Endothelial cell of umbilical vein (primary cell): ENCODE data around the gene RBPJL. TPM values are rescaled to one million over a fixed set of nuclear protein-coding genes. Genes with fewer than 3 reads are reported as not detected.
A peak's percentile ranks its signal among the peaks of the same experiment; 100 is the strongest.

ENCODE experiments used
- BruUV-seq: library from RNA; stranded (reverse); fragments of 400-500 nt; replicated peaks from 2 replicates; lab custom pipeline; 2021; lab: Mats Ljungman, UMichigan
- CTCF ChIA-PET: fragments of 300-600, 350-600 bp; sonication (Branson Sonifier 250); formaldehyde crosslinking; loops from one replicate; lab custom pipeline; 2021; ENCODE audit warnings: antibody characterized with exemption, inconsistent platforms; lab: Charles Lee
- POLR2A ChIA-PET: fragments of 300-600, 350-600 bp; sonication (Branson Sonifier 250); formaldehyde crosslinking; loops from one replicate; lab custom pipeline; 2021; ENCODE audit warnings: antibody characterized with exemption, inconsistent platforms; lab: Charles Lee
- DNase-seq: peaks from one replicate; pipeline ENCODE4 v3.0.0-alpha.2; 2011; ENCODE audit warnings: low read depth, low spot score
- FAIRE-seq: peaks from 2 replicates; lab custom pipeline; 2011; peaks lifted over from hg19 to GRCh38; lab: Jason Lieb, UNC
- H2AFZ ChIP-seq: 2 replicates; pipeline ENCODE4 v1.6.0; 2012; ENCODE audit warnings: low read depth, low read length, control low read depth, inconsistent platforms
- H3K27ac ChIP-seq: 2 replicates; pipeline ENCODE4 v1.5.1; 2011; ENCODE audit warnings: low read depth, mild to moderate bottlenecking, control low read depth, low read length, moderate library complexity; ENCODE audit not compliant: insufficient read depth
- H3K27me3 ChIP-seq, 2 experiments: 2 replicates each; pipeline versions ENCODE4 v1.6.0 to v1.6.1; 2011; ENCODE audit warnings: low read length in 2 of 2, mixed read lengths in 1 of 2; ENCODE audit not compliant: control insufficient read depth in 2 of 2, insufficient read depth in 2 of 2
- H3K36me3 ChIP-seq, 2 experiments: 2 replicates in 1 of 2; 3 replicates in 1 of 2; pipeline ENCODE4 v1.5.1; 2011; ENCODE audit warnings: low read length in 2 of 2, mild to moderate bottlenecking in 1 of 2, moderate library complexity in 1 of 2; ENCODE audit not compliant: control insufficient read depth in 2 of 2, insufficient read depth in 2 of 2; ENCODE audit errors: extremely low read depth in 1 of 2
- H3K4me1 ChIP-seq: 3 replicates; pipeline ENCODE4 v1.5.1; 2011; ENCODE audit warnings: mild to moderate bottlenecking, low read length; ENCODE audit not compliant: control insufficient read depth, insufficient read depth; ENCODE audit errors: extremely low read depth
- H3K4me2 ChIP-seq: 2 replicates; pipeline ENCODE4 v1.6.1; 2011; ENCODE audit warnings: low read length, control low read depth, mixed read lengths; ENCODE audit not compliant: insufficient read depth
- H3K4me3 ChIP-seq, 3 experiments: fragments of 200-600 bp in 1 of 3; sonication (generic), shearing (Covaris generic) in 1 of 3; replicated peaks in 1 of 3; 2 replicates each; pipeline ENCODE4 v1.5.1; 2011 to 2016; ENCODE audit warnings: control low read depth in 3 of 3, low read length in 3 of 3, mild to moderate bottlenecking in 2 of 3, inconsistent platforms in 1 of 3, low read depth in 1 of 3, moderate library complexity in 1 of 3; ENCODE audit not compliant: insufficient read depth in 1 of 3
- H3K79me2 ChIP-seq: 2 replicates; pipeline ENCODE4 v1.6.0; 2012; ENCODE audit warnings: low read length, inconsistent platforms; ENCODE audit not compliant: control insufficient read depth, insufficient read depth
- H3K9ac ChIP-seq: replicated peaks from 2 replicates; pipeline ENCODE3; 2011; ENCODE audit warnings: low read length, control low read depth; ENCODE audit not compliant: insufficient read depth; ENCODE audit errors: extremely low read depth
- H3K9me1 ChIP-seq: replicated peaks from 3 replicates; pipeline ENCODE4 v1.6.0; 2011; ENCODE audit warnings: mild to moderate bottlenecking, low read length; ENCODE audit not compliant: control insufficient read depth, insufficient read depth; ENCODE audit errors: extremely low read depth
- H3K9me3 ChIP-seq: replicated peaks from 2 replicates; pipeline ENCODE4 v1.5.1; 2012; ENCODE audit warnings: low read length, inconsistent platforms; ENCODE audit not compliant: control insufficient read depth, insufficient read depth
- H4K20me1 ChIP-seq: replicated peaks from 2 replicates; pipeline ENCODE3; 2011; ENCODE audit warnings: mild to moderate bottlenecking, low read length; ENCODE audit not compliant: control insufficient read depth, insufficient read depth; ENCODE audit errors: extremely low read depth
- EZH2 ChIP-seq: IDR thresholded peaks from 2 replicates; pipeline ENCODE4 v1.6.1; 2012; ENCODE audit warnings: borderline replicate concordance, low read depth, mild to moderate bottlenecking, moderate library complexity, low read length, inconsistent platforms; ENCODE audit not compliant: severe bottlenecking
- FOS ChIP-seq: IDR thresholded peaks from 2 replicates; pipeline ENCODE4 v1.6.1; 2011; ENCODE audit warnings: mild to moderate bottlenecking, low read length, moderate library complexity, borderline replicate concordance; ENCODE audit not compliant: insufficient read depth
- GATA2 ChIP-seq: IDR thresholded peaks from 2 replicates; pipeline ENCODE4 v1.7.0; 2011; ENCODE audit warnings: low read depth, mild to moderate bottlenecking, moderate library complexity, mixed read lengths, low read length; ENCODE audit not compliant: insufficient read length, insufficient read depth
- JUN ChIP-seq: IDR thresholded peaks from 2 replicates; pipeline ENCODE4 v1.6.1; 2011; ENCODE audit warnings: borderline replicate concordance, low read depth; ENCODE audit not compliant: insufficient read length, insufficient read depth
- MAX ChIP-seq: IDR thresholded peaks from 2 replicates; pipeline ENCODE4 v1.6.1; 2011; ENCODE audit not compliant: insufficient read depth, insufficient read length
- MYC ChIP-seq: IDR thresholded peaks from one replicate; pipeline ENCODE4 v1.6.1; 2011; ENCODE audit warnings: mild to moderate bottlenecking, low read depth, low read length
- POLR2A ChIP-seq: IDR thresholded peaks from 2 replicates; pipeline ENCODE4 v1.6.1; 2012; ENCODE audit warnings: low read depth, mild to moderate bottlenecking, control low read depth, low read length
- POLR2AphosphoS5 ChIP-seq: IDR thresholded peaks from 2 replicates; pipeline ENCODE4 v1.6.1; 2012; ENCODE audit warnings: low read depth, mild to moderate bottlenecking, control low read depth, low read length, moderate library complexity; ENCODE audit not compliant: insufficient read depth
- dilution Hi-C: fragments of 300-500 bp; cut with MboI; formaldehyde crosslinking; loops from one replicate; pipeline ENCODE4 v1.15.0; 2019; ENCODE audit warnings: low sequenced_read_pairs; ENCODE audit not compliant: extremely low pct_ligation_motif_present
- intact Hi-C: fragments of 100-400 bp; cut with micrococcal nuclease; formaldehyde crosslinking; loops from one replicate; pipeline ENCODE4 v1.10.0; 2022
- polyA plus RNA-seq, 4 experiments: library from polyadenylated mRNA; depleted of rRNA in 3 of 4; stranded (reverse) in 3 of 4; unstranded in 1 of 4; fragments of >200 nt; gene quantifications; 2 replicates each; pipeline versions ENCODE4 v1.2.1 to v1.2.3, GENCODE V29; 2011 to 2012; ENCODE audit warnings: missing spikeins in 1 of 4
- total RNA-seq: library from RNA; stranded (reverse); gene quantifications from 2 replicates; pipeline ENCODE4 v1.2.3, GENCODE V29; 2021
- TF ChIP-seq, protein P1 (sequence below), 2 donors: IDR thresholded peaks; 1 replicate in 1 of 2; 2 replicates in 1 of 2; pipeline ENCODE4 v1.5.1; 2011; ENCODE audit warnings: low read length in 2 of 2, mild to moderate bottlenecking in 2 of 2, moderate library complexity in 2 of 2, control low read depth in 1 of 2, inconsistent platforms in 1 of 2, low read depth in 1 of 2; ENCODE audit not compliant: insufficient read depth in 1 of 2; ENCODE audit errors: extremely low read depth in 1 of 2

RBPJL gene
- total and polyA plus RNA-seq, 2 donors (not counting 3 experiments of a cell fraction or from before 2014, with no cell fraction given) = not detected

GRCh38 chr20:45316150-45317080 lies 9.8 kb downstream of the RBPJL start:
- Histone ChIP-seq H3K9me1 (no peaks in the 10 kb centered on the region), H3K27ac (no peak overlapping the region), H3K36me3 (no peaks in the 10 kb centered on the region), H4K20me1 (no peaks in the 10 kb centered on the region), H3K9me3 (no peaks in the 10 kb centered on the region), H2AFZ (no peak overlapping the region), H3K4me3 (no peak overlapping the region), H3K79me2 (no peaks in the 10 kb centered on the region), H3K9ac (no peak overlapping the region), H3K4me1 (no peaks in the 10 kb centered on the region), H3K4me2 (no peak overlapping the region), H3K27me3 (peaks cover 23 to 24% of the 10 kb centered on the region in 2 experiments)
- BruUV-seq = no TSS peak
- intact Hi-C loops (no loop called here), dilution Hi-C loops (no loop called here)
- FAIRE-seq (no peak), DNase-seq (no peak)
- TF ChIP-seq MAX = no peak
- TF ChIP-seq EZH2 = peak; percentile 54
- ChIA-PET POLR2A (no interaction called here), CTCF (interaction anchor here (1.0 to 15.2 kb wide), 9 partner anchors 22 to 455 kb away, joined by 3 to 389 read pairs (median 10); partner anchors contain the start of gene SYS1)

- dilution Hi-C loops = no loop called here
- no peaks in the 10 kb centered on the region for H3K79me2 ChIP-seq
- no peaks in the 10 kb centered on the region for H3K36me3 ChIP-seq
- H3K9me1 ChIP-seq = no peaks in the 10 kb centered on the region
- ChIA-PET CTCF (interaction anchor here (0.8 to 15.2 kb wide), 15 partner anchors 9 to 452 kb away, joined by 3 to 389 read pairs (median 5); partner anchors contain the start of gene SYS1), POLR2A (no interaction called here)
- intact Hi-C loops = no loop called here
- H3K4me3 ChIP-seq = no peak overlapping the region
- no peak overlapping the region for H3K4me2 ChIP-seq
- TF ChIP-seq JUN (no peak), MYC (no peak), FOS (no peak), POLR2A (no peak), MAX (no peak), EZH2 (no peak), GATA2 (no peak), POLR2AphosphoS5 (no peak)
- TF ChIP-seq, protein P1, sequence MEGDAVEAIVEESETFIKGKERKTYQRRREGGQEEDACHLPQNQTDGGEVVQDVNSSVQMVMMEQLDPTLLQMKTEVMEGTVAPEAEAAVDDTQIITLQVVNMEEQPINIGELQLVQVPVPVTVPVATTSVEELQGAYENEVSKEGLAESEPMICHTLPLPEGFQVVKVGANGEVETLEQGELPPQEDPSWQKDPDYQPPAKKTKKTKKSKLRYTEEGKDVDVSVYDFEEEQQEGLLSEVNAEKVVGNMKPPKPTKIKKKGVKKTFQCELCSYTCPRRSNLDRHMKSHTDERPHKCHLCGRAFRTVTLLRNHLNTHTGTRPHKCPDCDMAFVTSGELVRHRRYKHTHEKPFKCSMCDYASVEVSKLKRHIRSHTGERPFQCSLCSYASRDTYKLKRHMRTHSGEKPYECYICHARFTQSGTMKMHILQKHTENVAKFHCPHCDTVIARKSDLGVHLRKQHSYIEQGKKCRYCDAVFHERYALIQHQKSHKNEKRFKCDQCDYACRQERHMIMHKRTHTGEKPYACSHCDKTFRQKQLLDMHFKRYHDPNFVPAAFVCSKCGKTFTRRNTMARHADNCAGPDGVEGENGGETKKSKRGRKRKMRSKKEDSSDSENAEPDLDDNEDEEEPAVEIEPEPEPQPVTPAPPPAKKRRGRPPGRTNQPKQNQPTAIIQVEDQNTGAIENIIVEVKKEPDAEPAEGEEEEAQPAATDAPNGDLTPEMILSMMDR (IDR thresholded peaks at IDR 0.05; ENCODE audit: extremely low read depth in 1 of 2, insufficient read depth in 1 of 2, low read depth in 1 of 2, low read length in 2 of 2) = no peak
- H3K4me1 ChIP-seq = no peaks in the 10 kb centered on the region
- H3K27ac ChIP-seq = no peak overlapping the region
- no peak overlapping the region for H2AFZ ChIP-seq
- no peak for FAIRE-seq
- no peaks in the 10 kb centered on the region for H3K9me3 ChIP-seq
- no TSS peak for BruUV-seq
- H4K20me1 ChIP-seq = no peaks in the 10 kb centered on the region
- no peak overlapping the region for H3K9ac ChIP-seq
- H3K27me3 ChIP-seq = peaks cover 20 to 24% of the 10 kb centered on the region in 2 experiments
- DNase-seq = no peak
These were observed 11.2 kb downstream of the RBPJL start for GRCh38 chr20:45317826-45318225.
